Measurements from ENCODE around the gene ING2. TPM values are rescaled to one million over a fixed set of nuclear protein-coding genes. Genes with fewer than 3 reads are reported as not detected.
"Not testable (repeated sequence)": the region's sequence is repeated elsewhere in the genome, so short reads cannot be mapped to it uniquely, and the experiment has no call there.

ING2 gene
- total RNA-seq, 1 experiment from 2014 or later: 15.3 TPM

DNA sequence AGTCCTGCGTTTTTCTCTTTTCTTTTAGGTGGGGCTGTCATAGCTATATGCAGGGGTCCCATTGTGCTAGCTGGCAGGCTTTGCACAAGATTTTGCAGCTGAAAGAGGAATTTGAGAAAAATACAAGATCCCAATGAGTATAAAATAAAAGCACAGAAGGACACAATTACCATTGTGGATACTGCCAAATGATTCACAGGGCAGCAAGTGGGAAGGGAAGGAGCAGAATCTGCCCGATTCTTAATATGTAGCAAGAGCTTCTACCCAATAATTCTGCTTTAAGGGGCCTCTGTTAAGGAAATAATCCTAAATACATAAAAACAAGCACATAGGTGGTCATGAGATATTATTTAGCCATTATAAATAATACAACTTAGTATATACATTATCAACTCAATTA lies 25.9 kb upstream of the ING2 start:
- no TSS peak for BruUV-seq (replicated peaks)
- ChIA-PET POLR2A (no interaction called here), CTCF (no interaction called here)
- TF ChIP-seq, protein P1, sequence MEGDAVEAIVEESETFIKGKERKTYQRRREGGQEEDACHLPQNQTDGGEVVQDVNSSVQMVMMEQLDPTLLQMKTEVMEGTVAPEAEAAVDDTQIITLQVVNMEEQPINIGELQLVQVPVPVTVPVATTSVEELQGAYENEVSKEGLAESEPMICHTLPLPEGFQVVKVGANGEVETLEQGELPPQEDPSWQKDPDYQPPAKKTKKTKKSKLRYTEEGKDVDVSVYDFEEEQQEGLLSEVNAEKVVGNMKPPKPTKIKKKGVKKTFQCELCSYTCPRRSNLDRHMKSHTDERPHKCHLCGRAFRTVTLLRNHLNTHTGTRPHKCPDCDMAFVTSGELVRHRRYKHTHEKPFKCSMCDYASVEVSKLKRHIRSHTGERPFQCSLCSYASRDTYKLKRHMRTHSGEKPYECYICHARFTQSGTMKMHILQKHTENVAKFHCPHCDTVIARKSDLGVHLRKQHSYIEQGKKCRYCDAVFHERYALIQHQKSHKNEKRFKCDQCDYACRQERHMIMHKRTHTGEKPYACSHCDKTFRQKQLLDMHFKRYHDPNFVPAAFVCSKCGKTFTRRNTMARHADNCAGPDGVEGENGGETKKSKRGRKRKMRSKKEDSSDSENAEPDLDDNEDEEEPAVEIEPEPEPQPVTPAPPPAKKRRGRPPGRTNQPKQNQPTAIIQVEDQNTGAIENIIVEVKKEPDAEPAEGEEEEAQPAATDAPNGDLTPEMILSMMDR (IDR thresholded peaks at IDR 0.05; ENCODE audit: insufficient read depth in 1 of 2, low read depth in 1 of 2, low read length in 1 of 2, severe bottlenecking in 1 of 2, unreplicated experiment in 1 of 2): no peak
- DNase-seq: no peak
- H3K36me3 ChIP-seq (ENCODE audit: control insufficient read depth, insufficient read depth, low read length): no peaks in the 10 kb centered on the region
- H3K36me3 Mint-ChIP-seq (ENCODE audit: insufficient read depth, unreplicated experiment): no peaks in the 10 kb centered on the region
- H3K4me3 ChIP-seq (ENCODE audit: low read depth, low read length): no peak overlapping the region
- H3K27me3 Mint-ChIP-seq (ENCODE audit: insufficient read depth, unreplicated experiment): no peaks in the 10 kb centered on the region
- H3K27me3 ChIP-seq (replicated peaks; ENCODE audit: control insufficient read depth, insufficient read depth, low read length): no peaks in the 10 kb centered on the region
- no peaks in the 10 kb centered on the region for H3K9me3 ChIP-seq
- no peaks in the 10 kb centered on the region for H3K4me1 Mint-ChIP-seq (ENCODE audit: low read depth, unreplicated experiment)
- H3K9me3 Mint-ChIP-seq (ENCODE audit: unreplicated experiment): no peaks in the 10 kb centered on the region
- H3K4me3 Mint-ChIP-seq (ENCODE audit: unreplicated experiment): no peak overlapping the region
- H3K4me1 ChIP-seq: no peaks in the 10 kb centered on the region
- no peak overlapping the region for H3K27ac Mint-ChIP-seq (ENCODE audit: unreplicated experiment)
- intact Hi-C loops (cut with micrococcal nuclease; ENCODE audit: unreplicated experiment): loop anchor here (10.0 kb wide), 1 partner anchor 686 kb away; no protein-coding TSS in a partner anchor

DNA sequence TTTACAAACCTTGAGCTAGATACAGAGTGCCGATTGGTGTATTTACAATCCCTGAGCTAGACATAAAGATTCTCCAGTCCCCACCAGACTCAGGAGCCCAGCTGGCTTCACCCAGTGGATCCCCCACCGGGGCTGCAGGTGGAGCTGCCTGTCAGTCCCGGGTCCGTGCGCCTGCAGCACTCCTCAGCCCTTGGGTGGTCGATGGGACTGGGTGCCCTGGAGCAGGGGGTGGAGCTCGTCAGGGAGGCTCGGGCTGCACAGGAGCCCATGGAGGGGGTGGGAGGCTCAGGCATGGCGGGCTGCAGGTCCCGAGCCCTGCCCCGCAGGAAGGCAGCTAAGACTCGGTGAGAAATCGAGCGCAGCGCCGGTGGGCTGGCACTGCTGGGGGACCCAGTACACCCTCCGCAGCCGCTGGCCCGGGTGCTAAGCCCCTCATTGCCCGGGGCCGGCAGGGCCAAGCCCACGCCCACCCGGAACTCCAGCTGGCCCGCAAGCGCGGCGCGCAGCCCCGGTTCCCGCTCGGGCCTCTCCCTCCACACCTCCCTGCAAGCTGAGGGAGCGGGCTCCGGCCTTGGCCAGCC lies 22.3 kb upstream of the ING2 start:
- CTCF ChIA-PET, POLR2A ChIA-PET: not testable (repeated sequence)

DNA sequence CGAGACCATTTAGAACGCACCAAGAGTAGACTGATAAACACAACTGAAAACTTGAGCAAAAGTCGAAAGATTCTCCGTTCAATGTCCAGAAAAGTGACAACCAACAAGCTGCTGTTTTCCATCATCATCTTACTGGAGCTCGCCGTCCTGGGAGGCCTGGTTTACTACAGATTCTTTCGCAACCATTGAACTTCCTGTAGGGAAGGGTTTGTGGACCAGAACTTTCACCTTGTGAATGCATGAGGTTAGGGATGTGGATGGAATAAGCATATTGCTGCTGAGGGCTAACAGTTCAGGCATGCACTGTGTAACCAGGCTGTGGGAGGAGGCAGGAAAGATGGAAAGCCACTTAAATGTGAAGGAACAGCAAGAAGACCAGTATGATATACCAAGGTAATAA lies 20.9 kb upstream of the ING2 start:
- no peaks in the 10 kb centered on the region for H3K36me3 Mint-ChIP-seq (ENCODE audit: insufficient read depth, unreplicated experiment)
- Histone ChIP-seq H3K27me3 (replicated peaks; ENCODE audit: control insufficient read depth, insufficient read depth, low read length) (no peaks in the 10 kb centered on the region), H3K9me3 (no peaks in the 10 kb centered on the region), H3K36me3 (ENCODE audit: control insufficient read depth, insufficient read depth, low read length) (no peaks in the 10 kb centered on the region), H3K4me3 (ENCODE audit: low read depth, low read length) (no peak overlapping the region), H3K4me1 (no peaks in the 10 kb centered on the region)
- H3K4me3 Mint-ChIP-seq (ENCODE audit: unreplicated experiment): no peak overlapping the region
- intact Hi-C loops (cut with micrococcal nuclease; ENCODE audit: unreplicated experiment): no loop called here
- H3K9me3 Mint-ChIP-seq (ENCODE audit: unreplicated experiment): no peaks in the 10 kb centered on the region
- H3K4me1 Mint-ChIP-seq (ENCODE audit: low read depth, unreplicated experiment): no peaks in the 10 kb centered on the region
- POLR2A ChIA-PET: no interaction called here
- no TSS peak for BruUV-seq (replicated peaks)
- no peak overlapping the region for H3K27ac Mint-ChIP-seq (ENCODE audit: unreplicated experiment)
- TF ChIP-seq, protein P1 (IDR thresholded peaks at IDR 0.05; ENCODE audit: insufficient read depth in 1 of 2, low read depth in 1 of 2, low read length in 1 of 2, severe bottlenecking in 1 of 2, unreplicated experiment in 1 of 2): no peak
- CTCF ChIA-PET: no interaction called here
- H3K27me3 Mint-ChIP-seq (ENCODE audit: insufficient read depth, unreplicated experiment): no peaks in the 10 kb centered on the region
- DNase-seq: no peak

More for the DNA sequence above, 22.3 kb upstream of the ING2 start:
- H3K9me3 ChIP-seq; H3K4me3 Mint-ChIP-seq (ENCODE audit: unreplicated experiment); H3K9me3 Mint-ChIP-seq (ENCODE audit: unreplicated experiment); intact Hi-C loops (cut with micrococcal nuclease; ENCODE audit: unreplicated experiment); H3K4me1 Mint-ChIP-seq (ENCODE audit: low read depth, unreplicated experiment); H3K27me3 Mint-ChIP-seq (ENCODE audit: insufficient read depth, unreplicated experiment); H3K36me3 Mint-ChIP-seq (ENCODE audit: insufficient read depth, unreplicated experiment); H3K36me3 ChIP-seq (ENCODE audit: control insufficient read depth, insufficient read depth, low read length); H3K4me3 ChIP-seq (ENCODE audit: low read depth, low read length); H3K27ac Mint-ChIP-seq (ENCODE audit: unreplicated experiment); BruUV-seq (replicated peaks); H3K4me1 ChIP-seq; H3K27me3 ChIP-seq (replicated peaks; ENCODE audit: control insufficient read depth, insufficient read depth, low read length); DNase-seq: not testable (repeated sequence)
